Activated naive CD8-positive, alpha-beta T cell treated with anti-CD3 and anti-CD28 coated beads, Interleukin-2, amount 50 U/mL, for 16 hours (primary cell): Measurements from ENCODE around the gene ERBB4.
"Not testable (repeated sequence)": the region's sequence is repeated elsewhere in the genome, so short reads cannot be mapped to it uniquely, and the experiment has no call there.

Experiments used
- DNase-seq: peaks from one replicate; pipeline ENCODE4 v3.0.0-alpha.2; 2020; ENCODE audit warnings: low read depth, low spot score

Gene ERBB4

GRCh38 chr2:212013626-212014025 is 525.0 kb downstream of the ERBB4 start:
- DNase-seq, result no peak

GRCh38 chr2:212010305-212010704 is 528.3 kb downstream of the ERBB4 start:
- not testable (repeated sequence) for DNase-seq

GRCh38 chr2:212007972-212008371 is 530.6 kb downstream of the ERBB4 start:
- DNase-seq, result no peak

- no peak for DNase-seq
These were observed 533.4 kb downstream of the ERBB4 start for GRCh38 chr2:212005085-212005671.

- no peak for DNase-seq
These were observed 537.3 kb downstream of the ERBB4 start for GRCh38 chr2:212001325-212001724.

- DNase-seq, result no peak
These were observed 541.7 kb downstream of the ERBB4 start for GRCh38 chr2:211996857-211997256.

- DNase-seq, result no peak
These were observed 543.8 kb downstream of the ERBB4 start for GRCh38 chr2:211994806-211995205.

GRCh38 chr2:211990335-211990734 is 548.3 kb downstream of the ERBB4 start:
- DNase-seq, result no peak

- no peak for DNase-seq
These were observed 552.3 kb downstream of the ERBB4 start for GRCh38 chr2:211986313-211986712.

- no peak for DNase-seq
These were observed 553.2 kb downstream of the ERBB4 start for GRCh38 chr2:211985393-211985792.

GRCh38 chr2:211982162-211982561 is 556.4 kb downstream of the ERBB4 start:
- no peak for DNase-seq

GRCh38 chr2:211981451-211981850 is 557.2 kb downstream of the ERBB4 start:
- DNase-seq, result no peak

GRCh38 chr2:211976076-211976475 is 562.5 kb downstream of the ERBB4 start:
- DNase-seq, result no peak

GRCh38 chr2:211967234-211967633 is 571.4 kb downstream of the ERBB4 start:
- DNase-seq, result no peak

- DNase-seq, result no peak
These were observed 574.6 kb downstream of the ERBB4 start for GRCh38 chr2:211963969-211964368.

- no peak for DNase-seq
These were observed 580.8 kb downstream of the ERBB4 start for GRCh38 chr2:211957799-211958198.

GRCh38 chr2:211955648-211956047 is 583.0 kb downstream of the ERBB4 start:
- no peak for DNase-seq

GRCh38 chr2:211948932-211949331 is 589.7 kb downstream of the ERBB4 start:
- DNase-seq, result no peak

GRCh38 chr2:211946960-211947359 is 591.6 kb downstream of the ERBB4 start:
- no peak for DNase-seq

- no peak for DNase-seq
These were observed 594.0 kb downstream of the ERBB4 start for GRCh38 chr2:211944572-211944971.

- no peak for DNase-seq
These were observed 596.4 kb downstream of the ERBB4 start for GRCh38 chr2:211942153-211942552.

- DNase-seq, result no peak
These were observed 597.3 kb downstream of the ERBB4 start for GRCh38 chr2:211941216-211941747.

GRCh38 chr2:211939177-211939576 is 599.4 kb downstream of the ERBB4 start:
- no peak for DNase-seq

GRCh38 chr2:211934811-211935210 is 603.8 kb downstream of the ERBB4 start:
- DNase-seq, result no peak
